SK-N-MC (cell line): Measurements from ENCODE around the gene HLA-G.

Source experiments
- EZH2 ChIP-seq: fragments of 200-600 bp; sonication (generic); IDR thresholded peaks from one replicate; pipeline ENCODE4 v1.6.1; 2017; ENCODE audit warnings: antibody characterized with exemption
- FOXP2 ChIP-seq: optimal IDR thresholded peaks from 2 replicates; pipeline ENCODE3; 2011; ENCODE audit warnings: mild to moderate bottlenecking, moderate library complexity; ENCODE audit not compliant: insufficient read depth; ENCODE audit errors: extremely low read length, control extremely low read depth
- POLR2AphosphoS5 ChIP-seq: IDR thresholded peaks from 2 replicates; pipeline ENCODE4 v1.6.1; 2012; ENCODE audit warnings: mild to moderate bottlenecking, low read depth, low read length, borderline replicate concordance

- no peak for TF ChIP-seq POLR2AphosphoS5
- no peak for TF ChIP-seq FOXP2
- no peak for TF ChIP-seq EZH2
Observed at GRCh38 chr6:29847871-29848630, 20.4 kb downstream of the HLA-G start.
